ENCODE data around the gene PLEKHA5.
"Not testable (repeated sequence)": the region's sequence is repeated elsewhere in the genome, so short reads cannot be mapped to it uniquely, and the experiment has no call there.

PLEKHA5 gene

DNA sequence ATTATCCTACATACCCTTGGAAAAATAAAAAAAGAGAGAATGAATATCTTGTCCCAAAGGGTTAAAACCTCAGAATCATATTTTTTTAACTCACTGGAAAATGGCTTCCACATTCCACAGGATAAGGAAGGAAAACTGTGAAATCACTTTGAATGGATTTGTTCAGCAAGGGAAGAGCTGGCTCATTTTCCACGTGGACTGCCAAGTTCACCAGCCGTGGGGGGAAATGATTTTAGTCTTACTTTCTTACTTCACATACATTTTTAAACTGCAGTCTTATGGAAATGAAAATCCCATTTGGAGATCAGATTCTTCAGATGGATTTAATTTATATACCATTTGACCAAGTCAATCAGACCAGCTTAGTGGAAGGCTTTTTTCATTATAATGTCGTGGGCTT, 279.8 kb downstream of the PLEKHA5 start:
- Mint-ChIP-seq H3K36me3 (ENCODE audit: low read depth) (no peaks in the 10 kb centered on the region), H3K27ac (no peak overlapping the region), H3K9me3 (peaks cover 3% of the 10 kb centered on the region), H3K27me3 (no peaks in the 10 kb centered on the region), H3K4me1 (ENCODE audit: low read depth) (no peaks in the 10 kb centered on the region), H3K4me3 (no peak overlapping the region)
- intact Hi-C loops (cut with micrococcal nuclease) = no loop called here

- H3K27me3 Mint-ChIP-seq = no peaks in the 10 kb centered on the region
- H3K36me3 Mint-ChIP-seq (ENCODE audit: low read depth) = no peaks in the 10 kb centered on the region
- H3K9me3 Mint-ChIP-seq = no peaks in the 10 kb centered on the region
- H3K4me1 Mint-ChIP-seq (ENCODE audit: low read depth) = no peaks in the 10 kb centered on the region
- intact Hi-C loops (cut with micrococcal nuclease) = no loop called here
- no peak overlapping the region for H3K27ac Mint-ChIP-seq
- H3K4me3 Mint-ChIP-seq = no peak overlapping the region
Measured at GRCh38 chr12:19410211-19410610, 280.7 kb downstream of the PLEKHA5 start.

DNA sequence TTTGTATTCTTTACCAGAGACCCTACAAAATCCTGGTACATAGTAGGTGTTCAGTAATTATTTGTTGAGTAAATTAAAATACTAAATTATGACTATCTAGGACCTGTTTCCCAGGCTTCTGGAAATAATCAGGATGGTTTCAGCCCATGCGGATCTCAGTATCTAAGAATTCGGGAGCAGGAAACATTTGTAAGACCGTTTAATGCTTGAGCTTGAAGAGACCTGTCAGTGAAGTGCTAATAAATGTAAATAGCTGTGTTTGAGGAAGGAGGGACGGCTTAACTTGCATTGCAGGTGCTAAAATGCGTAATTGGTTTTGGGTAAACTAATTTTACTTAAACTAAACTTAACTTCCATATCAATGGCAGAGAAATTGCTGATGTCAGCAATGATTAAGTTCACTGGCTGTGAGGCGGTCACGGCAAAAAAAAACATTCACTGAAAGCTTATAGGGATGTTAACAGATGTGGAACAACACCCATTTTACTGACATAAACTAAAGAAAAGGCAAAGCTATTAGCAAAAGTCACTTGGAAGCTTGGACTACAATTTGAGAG, 281.2 kb downstream of the PLEKHA5 start:
- Mint-ChIP-seq H3K4me1 (ENCODE audit: low read depth) (no peaks in the 10 kb centered on the region), H3K36me3 (ENCODE audit: low read depth) (no peaks in the 10 kb centered on the region), H3K27me3 (no peaks in the 10 kb centered on the region), H3K4me3 (no peak overlapping the region), H3K9me3 (no peaks in the 10 kb centered on the region), H3K27ac (no peak overlapping the region)
- intact Hi-C loops (cut with micrococcal nuclease) = no loop called here

DNA sequence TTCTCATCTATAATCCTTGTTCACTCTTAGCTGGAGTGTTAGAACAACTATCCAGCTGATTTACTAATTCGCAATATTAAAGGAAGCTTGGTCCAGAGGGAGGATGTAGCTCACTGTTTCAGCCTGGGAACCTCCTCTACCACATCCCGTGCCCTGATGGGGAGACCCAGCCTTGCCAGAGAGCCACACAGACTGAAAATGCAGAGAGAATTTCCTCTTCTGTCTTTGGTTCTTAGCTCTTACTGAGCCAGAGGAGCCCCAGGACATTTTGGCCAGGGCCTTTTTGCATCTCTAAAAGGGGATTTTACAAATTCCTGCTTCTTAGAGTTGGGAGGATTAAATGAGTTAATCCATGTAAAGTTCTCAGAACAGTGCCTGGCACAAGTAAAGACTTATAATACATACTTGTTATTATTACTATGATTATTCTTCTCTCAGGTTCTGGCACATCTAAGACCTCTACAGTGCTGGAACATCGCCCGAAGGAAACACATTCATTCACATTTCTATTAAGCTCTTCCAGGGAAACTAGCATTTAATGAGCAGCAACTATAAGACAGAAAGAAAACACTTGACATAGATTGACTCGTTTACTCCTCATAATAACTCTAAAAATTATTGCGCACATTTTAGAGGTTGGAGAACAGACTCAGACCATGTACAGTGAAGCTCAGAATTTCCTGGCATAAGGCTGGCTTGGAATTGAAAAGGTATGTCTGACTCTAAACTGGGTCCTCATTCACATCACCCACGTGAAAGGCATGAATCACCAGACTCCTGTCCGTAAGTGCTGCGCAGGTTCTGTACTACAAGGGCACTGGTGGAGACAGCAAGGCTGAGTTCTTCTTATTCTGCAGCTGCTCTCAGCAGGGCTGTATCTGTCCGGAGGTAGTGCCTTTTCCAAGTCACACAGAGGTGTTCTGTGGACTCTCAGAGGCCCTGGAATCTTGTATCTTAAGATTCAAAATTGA, 282.0 kb downstream of the PLEKHA5 start:
- intact Hi-C loops (cut with micrococcal nuclease) = no loop called here
- Mint-ChIP-seq H3K27ac (no peak overlapping the region), H3K4me3 (no peak overlapping the region), H3K9me3 (no peaks in the 10 kb centered on the region), H3K27me3 (no peaks in the 10 kb centered on the region), H3K36me3 (ENCODE audit: low read depth) (no peaks in the 10 kb centered on the region), H3K4me1 (ENCODE audit: low read depth) (no peaks in the 10 kb centered on the region)

GRCh38 chr12:19412844-19413243, 283.3 kb downstream of the PLEKHA5 start:
- no peaks in the 10 kb centered on the region for H3K36me3 Mint-ChIP-seq (ENCODE audit: low read depth)

GRCh38 chr12:19413582-19413981, 284.0 kb downstream of the PLEKHA5 start:
- H3K4me3 Mint-ChIP-seq; H3K27ac Mint-ChIP-seq; intact Hi-C loops (cut with micrococcal nuclease); H3K27me3 Mint-ChIP-seq; H3K4me1 Mint-ChIP-seq (ENCODE audit: low read depth); H3K36me3 Mint-ChIP-seq (ENCODE audit: low read depth); H3K9me3 Mint-ChIP-seq: not testable (repeated sequence)

More at GRCh38 chr12:19412844-19413243, 283.3 kb downstream of the PLEKHA5 start:
- Mint-ChIP-seq H3K4me1 (ENCODE audit: low read depth) (no peaks in the 10 kb centered on the region), H3K27me3 (no peaks in the 10 kb centered on the region), H3K4me3 (no peak overlapping the region), H3K27ac (no peak overlapping the region), H3K9me3 (no peaks in the 10 kb centered on the region)
- intact Hi-C loops (cut with micrococcal nuclease) = no loop called here

- H3K27me3 Mint-ChIP-seq = no peaks in the 10 kb centered on the region
- H3K36me3 Mint-ChIP-seq (ENCODE audit: low read depth) = no peaks in the 10 kb centered on the region
- H3K9me3 Mint-ChIP-seq = no peaks in the 10 kb centered on the region
- intact Hi-C loops (cut with micrococcal nuclease) = no loop called here
- H3K27ac Mint-ChIP-seq = no peak overlapping the region
- H3K4me1 Mint-ChIP-seq (ENCODE audit: low read depth) = no peaks in the 10 kb centered on the region
- no peak overlapping the region for H3K4me3 Mint-ChIP-seq
Measured at GRCh38 chr12:19415563-19415962, 286.0 kb downstream of the PLEKHA5 start.

DNA sequence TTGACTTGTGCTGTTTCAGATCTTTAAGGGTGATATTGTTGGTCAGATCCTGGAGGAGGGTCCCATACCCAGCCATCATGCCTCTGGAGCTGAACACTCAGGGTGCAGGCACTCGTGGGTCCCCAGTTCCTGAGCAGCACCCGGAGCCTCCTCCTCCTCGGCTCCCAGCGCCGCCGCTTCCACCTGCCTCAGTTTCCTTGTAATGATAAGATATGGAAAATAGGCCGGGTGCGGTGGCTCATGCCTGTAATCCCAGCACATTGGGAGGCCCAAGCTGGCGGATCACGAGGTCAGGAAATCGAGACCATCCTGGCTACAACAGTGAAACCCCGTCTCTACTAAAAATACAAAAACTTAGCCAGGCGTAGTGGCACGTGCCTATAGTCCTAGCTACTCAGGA, 289.6 kb downstream of the PLEKHA5 start:
- intact Hi-C loops (cut with micrococcal nuclease) = no loop called here
- H3K9me3 Mint-ChIP-seq = no peaks in the 10 kb centered on the region
- no peaks in the 10 kb centered on the region for H3K36me3 Mint-ChIP-seq (ENCODE audit: low read depth)
- H3K4me3 Mint-ChIP-seq = no peak overlapping the region
- H3K27me3 Mint-ChIP-seq = no peaks in the 10 kb centered on the region
- no peak overlapping the region for H3K27ac Mint-ChIP-seq
- no peaks in the 10 kb centered on the region for H3K4me1 Mint-ChIP-seq (ENCODE audit: low read depth)

DNA sequence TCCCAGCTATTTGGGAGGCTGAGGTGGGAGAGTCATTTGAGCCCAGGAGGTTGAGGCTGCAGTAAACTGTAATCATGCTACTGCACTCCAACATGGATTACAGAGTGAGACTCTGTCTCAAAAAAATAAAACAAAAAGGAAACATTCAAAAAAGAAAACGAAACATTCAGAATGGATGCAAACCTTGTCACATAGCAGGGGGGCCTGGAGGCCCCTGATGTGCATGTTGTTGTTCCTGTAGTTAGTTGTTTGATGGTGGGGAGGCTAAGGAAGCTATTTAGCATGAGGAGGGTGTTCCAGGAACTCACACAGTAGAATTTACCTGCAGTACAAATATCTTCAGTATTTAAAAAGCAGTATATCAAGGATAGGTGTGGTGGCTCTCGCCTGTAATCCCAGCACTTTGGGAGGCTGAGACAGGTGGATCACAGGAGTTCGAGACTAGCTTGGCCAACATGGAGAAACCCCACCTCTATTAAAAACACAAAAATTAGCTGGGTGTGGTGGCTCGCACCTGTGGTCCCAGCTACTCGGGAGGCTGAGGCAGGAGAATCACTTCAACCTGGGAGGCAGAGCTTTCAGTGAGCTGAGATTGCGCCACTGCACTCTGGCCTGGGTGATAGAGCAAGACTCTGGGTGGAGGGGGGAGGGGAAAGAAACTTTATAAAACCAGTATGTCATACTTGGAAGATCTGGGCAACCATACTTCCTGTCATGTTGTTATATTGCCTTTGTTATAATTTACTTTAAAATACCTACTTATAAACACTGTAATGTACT, 292.2 kb downstream of the PLEKHA5 start:
- Mint-ChIP-seq H3K9me3 (no peaks in the 10 kb centered on the region), H3K27ac (no peak overlapping the region), H3K4me3 (no peak overlapping the region)

GRCh38 chr12:19423166-19423930, 293.8 kb downstream of the PLEKHA5 start:
- Mint-ChIP-seq H3K27me3 (no peaks in the 10 kb centered on the region), H3K36me3 (ENCODE audit: low read depth) (no peaks in the 10 kb centered on the region), H3K4me3 (no peak overlapping the region), H3K4me1 (ENCODE audit: low read depth) (peaks cover 4% of the 10 kb centered on the region), H3K27ac (no peak overlapping the region), H3K9me3 (no peaks in the 10 kb centered on the region)
- intact Hi-C loops (cut with micrococcal nuclease) = no loop called here

More for the DNA sequence above, 292.2 kb downstream of the PLEKHA5 start:
- H3K4me1 Mint-ChIP-seq (ENCODE audit: low read depth) = no peaks in the 10 kb centered on the region
- H3K27me3 Mint-ChIP-seq = no peaks in the 10 kb centered on the region
- H3K36me3 Mint-ChIP-seq (ENCODE audit: low read depth) = no peaks in the 10 kb centered on the region
- intact Hi-C loops (cut with micrococcal nuclease) = no loop called here
